ENCODE data around the gene DNAI4. TPM values are rescaled to one million over a fixed set of nuclear protein-coding genes. Genes with fewer than 3 reads are reported as not detected.
"Not testable (repeated sequence)": the region's sequence is repeated elsewhere in the genome, so short reads cannot be mapped to it uniquely, and the experiment has no call there.

Gene DNAI4, protein sequence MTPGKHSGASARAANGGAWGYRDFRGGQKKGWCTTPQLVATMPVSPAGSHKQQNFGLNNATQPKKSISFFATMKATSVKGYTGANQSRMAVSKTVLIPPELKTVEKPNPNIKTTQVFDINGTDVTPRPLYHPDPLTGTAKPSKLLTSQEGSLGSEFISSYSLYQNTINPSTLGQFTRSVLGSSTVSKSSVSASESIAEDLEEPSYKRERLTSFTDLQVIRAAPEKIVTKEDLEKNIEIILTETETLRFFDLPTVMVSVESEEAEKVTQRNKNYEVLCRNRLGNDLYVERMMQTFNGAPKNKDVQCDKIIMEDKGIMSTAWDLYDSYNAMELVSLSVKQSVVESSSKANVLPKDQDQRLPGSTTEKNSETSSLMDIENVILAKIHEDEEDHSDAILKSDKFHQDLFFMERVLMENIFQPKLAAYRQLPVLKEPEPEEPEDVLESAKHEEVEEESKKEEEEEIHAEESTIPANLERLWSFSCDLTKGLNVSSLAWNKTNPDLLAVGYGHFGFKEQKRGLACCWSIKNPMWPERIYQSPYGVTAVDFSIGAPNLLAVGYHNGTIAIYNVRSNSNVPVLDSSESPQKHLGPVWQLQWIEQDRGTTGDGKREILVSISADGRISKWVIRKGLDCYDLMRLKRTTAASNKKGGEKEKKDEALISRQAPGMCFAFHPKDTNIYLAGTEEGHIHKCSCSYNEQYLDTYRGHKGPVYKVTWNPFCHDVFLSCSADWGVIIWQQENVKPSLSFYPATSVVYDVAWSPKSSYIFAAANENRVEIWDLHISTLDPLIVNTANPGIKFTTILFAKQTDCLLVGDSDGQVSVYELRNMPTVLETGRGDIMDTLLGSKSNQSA
- 1 to 10 TPM; 1.3 to 4.3 (median 3.4) TPM for total RNA-seq (2021; fragmentation: NEBNext Ultra II Directional; extraction: Animal tissue kit (Norgen Biotek cat#: 25700))
- long read RNA-seq, partial matches to known transcripts = 0 of 3 reads
- long read RNA-seq, other reads (novel, unspliced or antisense) = 2 of 3 reads

DNA sequence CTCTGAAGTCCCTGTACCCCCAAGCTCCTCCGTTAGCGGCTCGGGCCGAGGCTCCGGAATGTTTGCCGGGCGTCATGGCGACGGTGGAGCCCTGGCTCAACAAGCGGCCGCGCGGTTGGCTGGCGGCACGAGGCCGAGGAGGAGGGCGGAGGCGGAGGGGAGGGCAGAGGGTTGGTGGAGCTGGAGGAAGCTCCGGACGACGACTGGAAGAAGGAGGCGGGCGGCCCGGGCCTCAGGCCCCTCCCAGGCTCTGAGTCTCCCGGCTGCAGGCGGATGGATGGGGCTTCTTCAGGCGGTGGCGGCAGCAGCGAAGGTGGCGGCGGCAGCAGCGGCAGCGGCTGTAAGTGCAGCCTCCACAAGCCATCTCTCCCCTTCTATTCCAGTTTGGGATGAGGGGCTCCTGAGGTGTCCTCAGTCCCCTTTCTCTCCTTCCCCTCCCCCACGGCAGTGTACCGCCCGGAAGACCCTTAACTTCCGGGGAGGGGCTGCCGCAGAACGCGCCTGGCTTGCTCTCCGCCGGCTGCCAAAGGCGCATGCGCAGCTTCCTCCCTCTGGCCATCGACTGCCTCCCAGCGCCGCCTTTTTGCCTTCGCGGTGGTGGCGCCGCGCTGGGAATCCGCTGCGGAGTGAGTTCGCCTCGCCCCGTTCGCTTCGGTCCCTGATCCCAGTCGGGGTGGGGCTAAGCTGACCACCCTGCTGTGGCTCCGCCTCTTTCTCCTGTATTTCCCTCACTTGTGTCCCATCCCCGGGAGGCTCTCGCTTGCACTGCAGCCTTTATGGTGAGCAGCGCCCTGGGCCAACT is at the start of gene DNAI4, which contains the start of gene MIER1:
DNAI4 (minus strand) TSS at position 101 of the 802 bp plus-strand sequence; CDS start at position 76, 25 bp downstream.
MIER1 (plus strand) TSS at position 235 of the 802 bp plus-strand sequence; CDS start at position 274, 39 bp downstream.
- Mint-ChIP-seq H3K36me3 (ENCODE audit: low read depth) (peaks cover 5% of the 10 kb centered on the region), H3K4me3 (peak within 1 kb of the TSS; percentile 98), H3K9me3 (no peaks in the 10 kb centered on the region), H3K4me1 (ENCODE audit: low read depth) (peaks cover 52% of the 10 kb centered on the region), H3K27ac (peak within 1 kb of the TSS; percentile 97), H3K27me3 (ENCODE audit: insufficient read depth) (peaks cover 5% of the 10 kb centered on the region; the same call in 1 of the 2 replicates)
- DNase-seq = peak; percentile 98
- TF ChIP-seq, protein P1, sequence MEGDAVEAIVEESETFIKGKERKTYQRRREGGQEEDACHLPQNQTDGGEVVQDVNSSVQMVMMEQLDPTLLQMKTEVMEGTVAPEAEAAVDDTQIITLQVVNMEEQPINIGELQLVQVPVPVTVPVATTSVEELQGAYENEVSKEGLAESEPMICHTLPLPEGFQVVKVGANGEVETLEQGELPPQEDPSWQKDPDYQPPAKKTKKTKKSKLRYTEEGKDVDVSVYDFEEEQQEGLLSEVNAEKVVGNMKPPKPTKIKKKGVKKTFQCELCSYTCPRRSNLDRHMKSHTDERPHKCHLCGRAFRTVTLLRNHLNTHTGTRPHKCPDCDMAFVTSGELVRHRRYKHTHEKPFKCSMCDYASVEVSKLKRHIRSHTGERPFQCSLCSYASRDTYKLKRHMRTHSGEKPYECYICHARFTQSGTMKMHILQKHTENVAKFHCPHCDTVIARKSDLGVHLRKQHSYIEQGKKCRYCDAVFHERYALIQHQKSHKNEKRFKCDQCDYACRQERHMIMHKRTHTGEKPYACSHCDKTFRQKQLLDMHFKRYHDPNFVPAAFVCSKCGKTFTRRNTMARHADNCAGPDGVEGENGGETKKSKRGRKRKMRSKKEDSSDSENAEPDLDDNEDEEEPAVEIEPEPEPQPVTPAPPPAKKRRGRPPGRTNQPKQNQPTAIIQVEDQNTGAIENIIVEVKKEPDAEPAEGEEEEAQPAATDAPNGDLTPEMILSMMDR (IDR thresholded peaks at IDR 0.05) = no peak; the same call in none of the 2 replicates

DNA sequence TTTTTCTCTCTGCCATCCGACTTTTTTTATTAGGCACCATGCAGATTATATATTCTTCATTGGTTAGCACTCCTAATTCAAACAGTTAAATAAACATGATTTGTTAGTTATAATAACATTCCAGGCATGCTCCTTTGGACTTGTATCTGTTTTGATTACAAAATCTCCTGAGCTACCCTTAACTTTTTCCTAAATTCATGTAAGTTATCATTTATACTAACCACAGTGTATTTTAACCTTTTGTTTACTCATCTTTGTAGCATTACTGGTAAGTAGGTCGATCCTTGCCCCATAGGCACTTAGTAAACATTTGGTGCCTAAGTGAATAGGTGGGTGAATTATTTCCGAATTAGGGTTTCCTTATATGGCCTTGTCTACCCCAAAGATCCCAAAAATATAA is 43.9 kb upstream of the DNAI4 start:
- Mint-ChIP-seq H3K36me3 (ENCODE audit: low read depth) (peaks cover 56% of the 10 kb centered on the region), H3K4me1 (ENCODE audit: low read depth) (peaks cover 18% of the 10 kb centered on the region), H3K27me3 (ENCODE audit: insufficient read depth) (no peaks in the 10 kb centered on the region; the same call in 1 of the 2 replicates), H3K4me3 (no peak overlapping the region), H3K9me3 (no peaks in the 10 kb centered on the region; the same call in 1 of the 2 replicates), H3K27ac (peak overlapping the region; percentile 13; the same call in 1 of the 2 replicates)
- DNase-seq = no peak
- TF ChIP-seq, protein P1 (IDR thresholded peaks at IDR 0.05) = no peak

DNA sequence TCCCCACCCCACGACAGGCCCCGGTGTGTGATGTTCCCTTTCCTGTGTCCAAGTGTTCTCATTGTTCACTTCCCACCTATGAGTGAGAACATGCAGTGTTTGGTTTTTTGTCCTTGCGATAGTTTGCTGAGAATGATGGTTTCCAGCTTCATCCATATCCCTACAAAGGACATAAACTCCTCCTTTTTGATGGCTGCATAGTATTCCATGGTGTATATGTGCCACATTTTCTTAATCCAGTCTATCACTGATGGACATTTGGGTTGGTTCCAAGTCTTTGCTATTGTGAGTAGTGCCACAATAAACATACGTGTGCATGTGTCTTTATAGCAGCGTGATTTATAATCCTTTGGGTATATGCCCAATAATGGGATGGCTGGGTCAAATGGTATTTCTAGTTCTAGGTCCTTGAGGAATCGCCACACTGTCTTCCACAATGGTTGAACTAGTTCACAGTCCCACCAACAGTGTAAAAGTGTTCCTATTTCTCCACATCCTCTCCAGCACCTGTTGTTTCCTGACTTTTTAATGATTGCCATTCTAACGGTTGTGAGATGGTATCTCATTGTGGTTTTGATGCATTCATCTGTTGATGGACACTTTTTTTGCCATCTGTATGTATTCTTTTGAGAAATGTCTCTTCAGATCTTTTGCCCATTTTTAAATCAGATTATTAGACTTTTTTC is 41.7 kb upstream of the DNAI4 start:
- not testable (repeated sequence) for H3K27me3 Mint-ChIP-seq (ENCODE audit: insufficient read depth); H3K4me3 Mint-ChIP-seq; H3K9me3 Mint-ChIP-seq; H3K27ac Mint-ChIP-seq; DNase-seq
- Mint-ChIP-seq H3K4me1 (ENCODE audit: low read depth) (peaks cover 18% of the 10 kb centered on the region), H3K36me3 (ENCODE audit: low read depth) (peaks cover 64% of the 10 kb centered on the region)

DNA sequence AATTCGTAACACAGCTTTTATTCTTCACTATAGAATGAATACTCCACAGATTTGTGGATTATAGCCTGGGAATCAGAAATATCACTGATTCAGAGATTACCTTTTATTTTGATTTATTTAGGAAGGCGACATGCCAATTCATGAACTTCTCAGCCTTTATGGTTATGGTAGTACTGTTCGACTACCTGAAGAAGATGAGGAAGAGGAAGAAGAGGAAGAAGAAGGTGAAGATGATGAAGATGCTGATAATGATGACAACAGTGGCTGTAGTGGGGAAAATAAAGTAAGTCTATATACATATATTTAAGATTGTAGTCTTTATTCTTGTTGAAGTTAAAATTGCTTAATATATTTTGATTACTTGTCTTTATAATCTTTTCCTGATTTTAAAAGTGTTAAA is 33.3 kb upstream of the DNAI4 start:
- Mint-ChIP-seq H3K27ac (no peak overlapping the region), H3K4me3 (no peak overlapping the region), H3K4me1 (ENCODE audit: low read depth) (peaks cover 19% of the 10 kb centered on the region), H3K36me3 (ENCODE audit: low read depth) (peaks cover 63% of the 10 kb centered on the region), H3K9me3 (no peaks in the 10 kb centered on the region), H3K27me3 (ENCODE audit: insufficient read depth) (no peaks in the 10 kb centered on the region)
- no peak for DNase-seq
- TF ChIP-seq, protein P1 (IDR thresholded peaks at IDR 0.05) = no peak

DNA sequence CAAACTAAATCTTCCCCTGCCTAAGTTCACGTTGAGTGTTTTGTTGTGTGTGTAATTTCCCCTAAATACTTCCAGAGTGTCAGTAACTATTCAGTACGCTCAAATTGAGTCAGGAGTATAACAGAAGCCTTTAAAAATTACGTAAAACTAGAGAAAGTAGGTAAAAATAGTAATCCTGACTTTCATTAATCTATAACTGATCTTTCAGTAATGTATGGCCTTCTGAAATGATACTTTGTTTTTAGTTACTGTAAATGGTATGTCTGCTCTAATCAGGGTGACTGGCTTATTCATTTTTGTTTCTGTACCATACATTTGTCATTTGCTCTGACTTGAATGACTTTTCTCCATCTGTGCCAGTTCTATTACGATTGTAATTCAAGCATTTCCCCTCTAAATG is 29.6 kb upstream of the DNAI4 start:
- DNase-seq = no peak
- Mint-ChIP-seq H3K9me3 (no peaks in the 10 kb centered on the region), H3K4me1 (ENCODE audit: low read depth) (peaks cover 46% of the 10 kb centered on the region), H3K27me3 (ENCODE audit: insufficient read depth) (no peaks in the 10 kb centered on the region; the same call in 1 of the 2 replicates), H3K27ac (peak overlapping the region; percentile 48; the same call in 1 of the 2 replicates), H3K4me3 (no peak overlapping the region), H3K36me3 (ENCODE audit: low read depth) (peaks cover 64% of the 10 kb centered on the region)
- TF ChIP-seq, protein P1 (IDR thresholded peaks at IDR 0.05) = no peak
